C4-2B (cell line): ENCODE measurements around the gene CSTPP1.

Experiments
- ZFX ChIP-seq: fragments of 450-650 bp; IDR thresholded peaks from 2 replicates; pipeline ENCODE4 v1.6.1; 2017
- TF ChIP-seq, protein P1 (sequence below): fragments of 450-650 bp; conservative IDR thresholded peaks from 2 replicates; pipeline ENCODE4 v1.5.1; 2017; ENCODE audit warnings: mild to moderate bottlenecking

DNA sequence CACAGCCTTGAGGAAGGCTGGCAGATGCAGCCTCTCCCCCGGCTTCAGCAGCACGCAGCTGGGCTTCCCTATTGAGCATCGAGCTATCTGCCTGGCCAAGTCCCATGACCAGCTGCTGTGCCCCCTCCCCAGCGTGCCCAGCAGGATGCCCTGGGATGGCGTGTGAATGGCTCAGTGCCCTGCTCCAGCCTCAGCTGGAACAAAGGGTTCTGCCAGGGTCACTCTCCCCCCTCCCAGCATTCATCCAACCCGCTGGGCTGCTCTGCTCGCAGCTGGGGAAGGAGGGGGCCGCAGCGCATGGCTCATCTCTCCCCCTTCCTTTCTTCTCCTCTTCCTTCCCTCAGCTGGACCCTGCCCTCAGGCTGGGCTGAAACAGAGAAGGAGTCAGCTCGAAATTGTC lies 32.7 kb upstream of the CSTPP1 start:
- TF ChIP-seq, protein P1, sequence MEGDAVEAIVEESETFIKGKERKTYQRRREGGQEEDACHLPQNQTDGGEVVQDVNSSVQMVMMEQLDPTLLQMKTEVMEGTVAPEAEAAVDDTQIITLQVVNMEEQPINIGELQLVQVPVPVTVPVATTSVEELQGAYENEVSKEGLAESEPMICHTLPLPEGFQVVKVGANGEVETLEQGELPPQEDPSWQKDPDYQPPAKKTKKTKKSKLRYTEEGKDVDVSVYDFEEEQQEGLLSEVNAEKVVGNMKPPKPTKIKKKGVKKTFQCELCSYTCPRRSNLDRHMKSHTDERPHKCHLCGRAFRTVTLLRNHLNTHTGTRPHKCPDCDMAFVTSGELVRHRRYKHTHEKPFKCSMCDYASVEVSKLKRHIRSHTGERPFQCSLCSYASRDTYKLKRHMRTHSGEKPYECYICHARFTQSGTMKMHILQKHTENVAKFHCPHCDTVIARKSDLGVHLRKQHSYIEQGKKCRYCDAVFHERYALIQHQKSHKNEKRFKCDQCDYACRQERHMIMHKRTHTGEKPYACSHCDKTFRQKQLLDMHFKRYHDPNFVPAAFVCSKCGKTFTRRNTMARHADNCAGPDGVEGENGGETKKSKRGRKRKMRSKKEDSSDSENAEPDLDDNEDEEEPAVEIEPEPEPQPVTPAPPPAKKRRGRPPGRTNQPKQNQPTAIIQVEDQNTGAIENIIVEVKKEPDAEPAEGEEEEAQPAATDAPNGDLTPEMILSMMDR, result no peak
- TF ChIP-seq ZFX, result no peak
